SU-DHL-6 (cell line): ENCODE measurements around the gene KDM3A.

Experiments
- H2AFZ ChIP-seq: fragments of 200-600 bp; sonication (generic); 2 replicates; pipeline ENCODE4 v1.6.1; 2014; ENCODE audit warnings: low read depth, mild to moderate bottlenecking, moderate library complexity, mixed read lengths, antibody characterized with exemption, low read length; ENCODE audit not compliant: severe bottlenecking
- H3F3A ChIP-seq: fragments of 200-600 bp; shearing (Covaris generic); 2 replicates; pipeline ENCODE4 v1.6.0; 2016; ENCODE audit warnings: antibody characterized with exemption, mild to moderate bottlenecking; ENCODE audit not compliant: insufficient read depth
- H3K27ac ChIP-seq: fragments of 200-600 bp; sonication (generic); 2 replicates; pipeline ENCODE4 v1.5.1; 2016; ENCODE audit warnings: low read depth, mild to moderate bottlenecking, low read length, moderate library complexity, mixed read lengths
- H3K27me3 ChIP-seq: fragments of 200-600 bp; sonication (generic), shearing (Covaris generic); 2 replicates; pipeline ENCODE4 v1.6.0; 2014; ENCODE audit warnings: mild to moderate bottlenecking, low read length
- H3K36me3 ChIP-seq: fragments of 200-600 bp; sonication (generic); 2 replicates; pipeline ENCODE4 v1.6.1; 2014; ENCODE audit warnings: mild to moderate bottlenecking, low read length, mixed read lengths
- H3K4me2 ChIP-seq: fragments of 300-600, 200-600 bp; shearing (Covaris generic), sonication (generic); 2 replicates; pipeline ENCODE4 v1.6.0; 2014; ENCODE audit warnings: low read length, low read depth, mild to moderate bottlenecking; ENCODE audit not compliant: poor library complexity, severe bottlenecking
- H3K4me3 ChIP-seq: fragments of 200-600 bp; sonication (generic); 2 replicates; pipeline ENCODE4 v1.5.1; 2014; ENCODE audit warnings: antibody characterized with exemption, low read length, mild to moderate bottlenecking, mixed read lengths; ENCODE audit not compliant: insufficient read depth, poor library complexity, severe bottlenecking
- H3K79me2 ChIP-seq: fragments of 200-600 bp; sonication (generic); 2 replicates; pipeline ENCODE4 v1.6.1; 2014; ENCODE audit warnings: mild to moderate bottlenecking, low read length, moderate library complexity; ENCODE audit not compliant: insufficient read depth
- H3K9ac ChIP-seq: fragments of 200-600 bp; sonication (generic); 2 replicates; pipeline ENCODE4 v1.7.0; 2014; ENCODE audit warnings: mild to moderate bottlenecking, low read length
- H3K9me2 ChIP-seq: fragments of 200-600 bp; sonication (generic); replicated peaks from 2 replicates; pipeline ENCODE4 v1.6.1; 2014; ENCODE audit warnings: low read length; ENCODE audit not compliant: insufficient read depth
- H3K9me3 ChIP-seq: fragments of 200-600 bp; sonication (generic); 2 replicates; pipeline ENCODE4 v1.6.1; 2014; ENCODE audit warnings: low read length, mixed read lengths; ENCODE audit not compliant: insufficient read depth
- H4K20me1 ChIP-seq: fragments of 200-600 bp; sonication (generic); 2 replicates; pipeline ENCODE4 v1.6.1; 2014; ENCODE audit warnings: low read depth, mild to moderate bottlenecking, antibody characterized with exemption, low read length, moderate library complexity, mixed read lengths
- CTCF ChIP-seq: fragments of 200-600 bp; sonication (generic); IDR thresholded peaks from one replicate; pipeline ENCODE4 v1.5.1; 2017; ENCODE audit warnings: antibody characterized with exemption, mild to moderate bottlenecking, low read length, moderate library complexity; ENCODE audit not compliant: insufficient read depth, poor library complexity, severe bottlenecking
- EZH2phosphoT487 ChIP-seq: fragments of 200-600 bp; sonication (generic), shearing (Covaris generic); conservative IDR thresholded peaks from 2 replicates; pipeline ENCODE4 v1.6.1; 2018; ENCODE audit warnings: mild to moderate bottlenecking, antibody characterized with exemption, low read length, moderate library complexity, mixed read lengths

Gene KDM3A

DNA sequence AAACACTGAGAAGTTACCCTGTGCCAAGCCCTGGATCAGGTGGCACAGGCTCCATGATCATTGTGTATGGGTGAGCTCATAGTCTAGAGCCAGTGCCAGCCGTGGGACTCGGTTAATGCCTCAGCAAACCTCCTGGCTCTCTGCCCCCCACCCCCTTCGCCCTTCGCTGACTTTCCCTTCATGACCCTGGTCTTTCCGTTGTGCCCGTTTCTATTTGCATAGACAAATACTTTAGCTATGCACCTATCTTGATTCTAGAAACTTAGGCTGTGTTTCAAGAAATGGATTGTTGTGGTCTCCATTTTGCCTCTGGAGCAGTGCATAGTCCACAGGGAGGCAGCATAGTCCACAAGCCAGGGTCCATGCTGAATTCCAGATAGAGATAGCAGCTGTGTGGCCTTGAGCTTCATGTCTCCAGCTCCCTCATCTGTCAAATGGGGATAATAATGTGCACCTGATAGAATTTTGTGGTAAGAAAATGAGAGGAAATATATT is 44.8 kb upstream of the KDM3A start:
- no peak overlapping the region for H3K27ac ChIP-seq
- TF ChIP-seq EZH2phosphoT487 (no peak), CTCF (no peak)
- no peaks in the 10 kb centered on the region for H3K79me2 ChIP-seq
- no peaks in the 10 kb centered on the region for H3K36me3 ChIP-seq
- H3K9me3 ChIP-seq, result no peaks in the 10 kb centered on the region
- no peak overlapping the region for H3K9ac ChIP-seq
- H3K27me3 ChIP-seq, result no peaks in the 10 kb centered on the region
- H3K4me3 ChIP-seq, result no peak overlapping the region
- no peak overlapping the region for H3K4me2 ChIP-seq
- H4K20me1 ChIP-seq, result no peaks in the 10 kb centered on the region
- no peak overlapping the region for H2AFZ ChIP-seq
- H3F3A ChIP-seq, result no peaks in the 10 kb centered on the region
- H3K9me2 ChIP-seq, result no peaks in the 10 kb centered on the region

DNA sequence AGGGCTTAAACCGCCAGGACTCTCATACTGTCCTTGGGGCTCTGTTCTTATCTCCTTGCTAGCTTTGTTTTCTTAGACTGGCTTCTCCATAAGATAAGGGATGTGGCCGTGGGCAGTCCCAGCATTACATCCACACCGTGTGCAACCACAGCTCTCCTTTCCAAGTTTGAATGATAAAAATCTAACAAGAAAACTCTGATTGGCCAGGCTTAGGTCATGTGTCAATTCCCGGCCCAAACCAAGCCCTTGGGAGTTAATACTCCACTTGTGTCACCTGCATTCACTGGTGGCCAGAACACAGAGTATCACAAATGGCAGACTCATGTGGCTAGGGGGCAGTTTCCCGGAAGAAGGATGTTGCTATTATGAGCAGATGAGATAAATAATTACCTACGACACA is 43.2 kb upstream of the KDM3A start:
- no peaks in the 10 kb centered on the region for H3K9me2 ChIP-seq
- no peaks in the 10 kb centered on the region for H4K20me1 ChIP-seq
- no peaks in the 10 kb centered on the region for H3F3A ChIP-seq
- no peak overlapping the region for H3K9ac ChIP-seq
- no peaks in the 10 kb centered on the region for H3K36me3 ChIP-seq
- H3K4me3 ChIP-seq, result no peak overlapping the region
- no peak overlapping the region for H3K27ac ChIP-seq
- TF ChIP-seq EZH2phosphoT487 (no peak), CTCF (no peak)
- no peaks in the 10 kb centered on the region for H3K9me3 ChIP-seq
- no peaks in the 10 kb centered on the region for H3K79me2 ChIP-seq
- H3K4me2 ChIP-seq, result no peak overlapping the region
- no peak overlapping the region for H2AFZ ChIP-seq
- no peaks in the 10 kb centered on the region for H3K27me3 ChIP-seq

- TF ChIP-seq EZH2phosphoT487 (no peak), CTCF (no peak)
- Histone ChIP-seq H3K27me3 (no peaks in the 10 kb centered on the region), H3K9me3 (no peaks in the 10 kb centered on the region), H3K79me2 (no peaks in the 10 kb centered on the region), H3K4me3 (no peak overlapping the region), H3K9me2 (no peaks in the 10 kb centered on the region), H3F3A (no peaks in the 10 kb centered on the region), H3K36me3 (no peaks in the 10 kb centered on the region), H3K27ac (no peak overlapping the region), H3K4me2 (no peak overlapping the region), H4K20me1 (no peaks in the 10 kb centered on the region), H2AFZ (no peak overlapping the region), H3K9ac (no peak overlapping the region)
Measured at GRCh38 chr2:86398500-86399474, 42.4 kb upstream of the KDM3A start.
